Caco-2 (cell line): ENCODE measurements around the gene CSPG5. TPM values are rescaled to one million over a fixed set of nuclear protein-coding genes. Genes with fewer than 3 reads are reported as not detected.

Experiments used
- BruUV-seq: library from RNA; stranded (reverse); fragments of 400-500 nt; replicated peaks from 2 replicates; lab custom pipeline; 2021; lab: Mats Ljungman, UMichigan
- CTCF ChIA-PET: fragments of 300-600 bp; sonication (Branson Sonifier 250); formaldehyde crosslinking; loops from one replicate; lab custom pipeline; 2022; ENCODE audit warnings: antibody characterized with exemption; lab: Charles Lee
- POLR2A ChIA-PET: fragments of 300-600 bp; sonication (Branson Sonifier 250); formaldehyde crosslinking; loops from one replicate; lab custom pipeline; 2022; ENCODE audit warnings: antibody characterized with exemption; lab: Charles Lee
- DNase-seq, 2 experiments: peaks; one replicate each; pipeline versions ENCODE4 v3.0.0 to v3.0.0-alpha.2; 2020 to 2022
- H3K27me3 ChIP-seq: replicated peaks from 2 replicates; pipeline ENCODE4 v1.6.0; 2011; ENCODE audit warnings: low read length; ENCODE audit not compliant: control insufficient read depth, insufficient read depth
- H3K36me3 ChIP-seq: 2 replicates; pipeline ENCODE4 v1.5.1; 2011; ENCODE audit warnings: low read length; ENCODE audit not compliant: control insufficient read depth, insufficient read depth
- H3K4me1 ChIP-seq: fragments of 250-450 bp; sonication (Bioruptor Pico); 2 replicates; pipeline ENCODE4 v1.5.1; 2020; ENCODE audit warnings: mild to moderate bottlenecking
- H3K4me3 ChIP-seq: 2 replicates; pipeline ENCODE4 v1.5.1; 2011; ENCODE audit warnings: low read depth, mild to moderate bottlenecking, control low read depth, low read length
- H3K9me3 ChIP-seq: fragments of 250-450 bp; sonication (Bioruptor Pico); 2 replicates; pipeline ENCODE4 v1.5.1; 2020; ENCODE audit warnings: mild to moderate bottlenecking, moderate library complexity
- H3K27ac Mint-ChIP-seq: one replicate; pipeline ENCODE4 v1.8.0; 2022; ENCODE audit warnings: mixed read lengths; ENCODE audit not compliant: unreplicated experiment
- H3K27me3 Mint-ChIP-seq: one replicate; pipeline ENCODE4 v1.8.0; 2022; ENCODE audit warnings: mixed read lengths; ENCODE audit not compliant: insufficient read depth, unreplicated experiment
- H3K36me3 Mint-ChIP-seq: one replicate; pipeline ENCODE4 v1.8.0; 2022; ENCODE audit warnings: mild to moderate bottlenecking, mixed read lengths; ENCODE audit not compliant: insufficient read depth, unreplicated experiment
- H3K4me1 Mint-ChIP-seq: one replicate; pipeline ENCODE4 v1.8.0; 2022; ENCODE audit warnings: low read depth, mixed read lengths; ENCODE audit not compliant: unreplicated experiment
- H3K4me3 Mint-ChIP-seq: one replicate; pipeline ENCODE4 v1.8.0; 2022; ENCODE audit warnings: mild to moderate bottlenecking, moderate library complexity, mixed read lengths; ENCODE audit not compliant: unreplicated experiment
- H3K9me3 Mint-ChIP-seq: one replicate; pipeline ENCODE4 v1.8.0; 2022; ENCODE audit warnings: mixed read lengths; ENCODE audit not compliant: unreplicated experiment
- intact Hi-C: fragments of 100-400 bp; cut with micrococcal nuclease; formaldehyde crosslinking; loops from one replicate; pipeline ENCODE4 v1.10.0; 2022; ENCODE audit not compliant: unreplicated experiment
- total RNA-seq: library from RNA; stranded (reverse); gene quantifications from 2 replicates; pipeline ENCODE4 v1.2.3, GENCODE V29; 2022
- TF ChIP-seq, protein P1 (sequence below), 2 experiments: fragments of 200-600 bp in 1 of 2; IDR thresholded peaks; 1 replicate in 1 of 2; 2 replicates in 1 of 2; pipeline versions ENCODE4 v1.5.1 to v1.8.0; 2011 to 2022; ENCODE audit warnings: antibody characterized with exemption in 1 of 2, control low read depth in 1 of 2, inconsistent platforms in 1 of 2, low read depth in 1 of 2, low read length in 1 of 2, mild to moderate bottlenecking in 1 of 2, moderate library complexity in 1 of 2; ENCODE audit not compliant: insufficient read depth in 1 of 2, severe bottlenecking in 1 of 2, unreplicated experiment in 1 of 2

The CSPG5 gene
- total RNA-seq, 1 experiment from 2014 or later = 0.77 TPM

DNA sequence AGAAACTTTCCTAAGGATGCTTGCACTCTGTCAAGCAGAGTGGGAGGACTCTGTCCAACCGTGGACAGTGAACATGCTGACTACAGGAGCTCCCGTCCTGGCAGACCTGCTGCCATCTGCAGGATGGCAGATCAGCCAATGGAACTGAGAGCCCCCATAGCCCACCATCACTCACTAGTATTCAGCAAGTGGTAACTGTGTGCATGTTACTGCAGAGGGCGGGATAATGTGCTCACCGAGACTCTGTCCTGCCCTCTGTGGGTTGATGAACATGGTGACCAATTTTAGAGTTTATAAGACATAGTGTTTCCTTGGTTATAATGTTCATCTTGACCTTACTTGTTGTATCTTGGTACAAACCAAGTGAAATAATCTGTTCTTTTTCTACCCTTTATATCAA lies 11.5 kb downstream of the CSPG5 start:
- ChIA-PET CTCF (no interaction called here), POLR2A (no interaction called here)
- peaks cover 3% of the 10 kb centered on the region for H3K27me3 Mint-ChIP-seq
- no peak overlapping the region for H3K4me3 Mint-ChIP-seq
- Histone ChIP-seq H3K4me1 (no peaks in the 10 kb centered on the region), H3K36me3 (no peaks in the 10 kb centered on the region), H3K9me3 (no peaks in the 10 kb centered on the region), H3K4me3 (no peak overlapping the region), H3K27me3 (no peaks in the 10 kb centered on the region)
- no peak overlapping the region for H3K27ac Mint-ChIP-seq
- no peaks in the 10 kb centered on the region for H3K9me3 Mint-ChIP-seq
- no TSS peak for BruUV-seq
- no peaks in the 10 kb centered on the region for H3K36me3 Mint-ChIP-seq
- no peak for DNase-seq
- intact Hi-C loops = loop anchor here (5.0 kb wide), 1 partner anchor 45 kb away; no protein-coding TSS in a partner anchor
- H3K4me1 Mint-ChIP-seq = no peaks in the 10 kb centered on the region
- TF ChIP-seq, protein P1, sequence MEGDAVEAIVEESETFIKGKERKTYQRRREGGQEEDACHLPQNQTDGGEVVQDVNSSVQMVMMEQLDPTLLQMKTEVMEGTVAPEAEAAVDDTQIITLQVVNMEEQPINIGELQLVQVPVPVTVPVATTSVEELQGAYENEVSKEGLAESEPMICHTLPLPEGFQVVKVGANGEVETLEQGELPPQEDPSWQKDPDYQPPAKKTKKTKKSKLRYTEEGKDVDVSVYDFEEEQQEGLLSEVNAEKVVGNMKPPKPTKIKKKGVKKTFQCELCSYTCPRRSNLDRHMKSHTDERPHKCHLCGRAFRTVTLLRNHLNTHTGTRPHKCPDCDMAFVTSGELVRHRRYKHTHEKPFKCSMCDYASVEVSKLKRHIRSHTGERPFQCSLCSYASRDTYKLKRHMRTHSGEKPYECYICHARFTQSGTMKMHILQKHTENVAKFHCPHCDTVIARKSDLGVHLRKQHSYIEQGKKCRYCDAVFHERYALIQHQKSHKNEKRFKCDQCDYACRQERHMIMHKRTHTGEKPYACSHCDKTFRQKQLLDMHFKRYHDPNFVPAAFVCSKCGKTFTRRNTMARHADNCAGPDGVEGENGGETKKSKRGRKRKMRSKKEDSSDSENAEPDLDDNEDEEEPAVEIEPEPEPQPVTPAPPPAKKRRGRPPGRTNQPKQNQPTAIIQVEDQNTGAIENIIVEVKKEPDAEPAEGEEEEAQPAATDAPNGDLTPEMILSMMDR (IDR thresholded peaks at IDR 0.05; ENCODE audit: insufficient read depth in 1 of 2, low read depth in 1 of 2, low read length in 1 of 2, severe bottlenecking in 1 of 2, unreplicated experiment in 1 of 2) = no peak

GRCh38 chr3:47566667-47567066 lies 12.0 kb downstream of the CSPG5 start:
- H3K27ac Mint-ChIP-seq = no peak overlapping the region

GRCh38 chr3:47565734-47566550 lies 12.7 kb downstream of the CSPG5 start:
- Mint-ChIP-seq H3K4me1 (no peaks in the 10 kb centered on the region), H3K27ac (no peak overlapping the region), H3K27me3 (no peaks in the 10 kb centered on the region), H3K4me3 (no peak overlapping the region), H3K36me3 (no peaks in the 10 kb centered on the region), H3K9me3 (no peaks in the 10 kb centered on the region)
- Histone ChIP-seq H3K4me3 (no peak overlapping the region), H3K9me3 (no peaks in the 10 kb centered on the region), H3K36me3 (no peaks in the 10 kb centered on the region), H3K27me3 (no peaks in the 10 kb centered on the region), H3K4me1 (no peaks in the 10 kb centered on the region)
- TF ChIP-seq, protein P1 (IDR thresholded peaks at IDR 0.05; ENCODE audit: insufficient read depth in 1 of 2, low read depth in 1 of 2, low read length in 1 of 2, severe bottlenecking in 1 of 2, unreplicated experiment in 1 of 2) = no peak
- CTCF ChIA-PET = no interaction called here
- no peak for DNase-seq
- BruUV-seq = no TSS peak
- intact Hi-C loops = loop anchor here (5.0 kb wide), 1 partner anchor 44 kb away; no protein-coding TSS in a partner anchor
- POLR2A ChIA-PET = no interaction called here

More at GRCh38 chr3:47566667-47567066, 12.0 kb downstream of the CSPG5 start:
- Mint-ChIP-seq H3K9me3 (no peaks in the 10 kb centered on the region), H3K4me1 (no peaks in the 10 kb centered on the region), H3K36me3 (no peaks in the 10 kb centered on the region), H3K27me3 (no peaks in the 10 kb centered on the region), H3K4me3 (no peak overlapping the region)
- no peaks in the 10 kb centered on the region for H3K36me3 ChIP-seq
- intact Hi-C loops = loop anchor here (5.0 kb wide), 1 partner anchor 44 kb away; no protein-coding TSS in a partner anchor
- no peak for DNase-seq
- ChIA-PET POLR2A (no interaction called here), CTCF (no interaction called here)
- H3K4me1 ChIP-seq = no peaks in the 10 kb centered on the region
- H3K9me3 ChIP-seq = no peaks in the 10 kb centered on the region
- no TSS peak for BruUV-seq
- TF ChIP-seq, protein P1 (IDR thresholded peaks at IDR 0.05; ENCODE audit: insufficient read depth in 1 of 2, low read depth in 1 of 2, low read length in 1 of 2, severe bottlenecking in 1 of 2, unreplicated experiment in 1 of 2) = no peak
- no peak overlapping the region for H3K4me3 ChIP-seq
- H3K27me3 ChIP-seq = no peaks in the 10 kb centered on the region
